ENCODE measurements around the gene OPN4.

OPN4 gene

GRCh38 chr10:86699541-86699940 lies 45.2 kb downstream of the OPN4 start:
- Histone ChIP-seq H3F3A (ENCODE audit: low read depth) (no peaks in the 10 kb centered on the region), H3K36me3 (ENCODE audit: insufficient read depth, low read length) (no peaks in the 10 kb centered on the region), H3K27me3 (ENCODE audit: insufficient read depth, low read length, poor library complexity, severe bottlenecking) (no peaks in the 10 kb centered on the region), H4K20me1 (ENCODE audit: insufficient read depth, low read length, poor library complexity, severe bottlenecking) (no peaks in the 10 kb centered on the region), H3K9me2 (replicated peaks; ENCODE audit: low read depth, low read length) (no peaks in the 10 kb centered on the region), H3K4me1 (ENCODE audit: insufficient read depth, low read length, poor library complexity, severe bottlenecking) (no peaks in the 10 kb centered on the region), H3K4me3 (ENCODE audit: low read length, poor library complexity, severe bottlenecking) (no peak overlapping the region), H3K79me2 (ENCODE audit: insufficient read depth, low read length) (no peaks in the 10 kb centered on the region), H3K4me2 (ENCODE audit: low read depth, low read length, poor library complexity, severe bottlenecking) (no peak overlapping the region), H3K9ac (ENCODE audit: low read depth, low read length, poor library complexity, severe bottlenecking) (no peak overlapping the region), H3K9me3 (ENCODE audit: insufficient read depth, low read depth, low read length) (no peaks in the 10 kb centered on the region), H2AFZ (ENCODE audit: low read length) (no peak overlapping the region)
- TF ChIP-seq EZH2phosphoT487 (IDR thresholded peaks at IDR 0.05; ENCODE audit: borderline replicate concordance) (no peak), CTCF (conservative IDR thresholded peaks at IDR 0.05; ENCODE audit: low read length) (no peak)

- TF ChIP-seq EZH2phosphoT487 (IDR thresholded peaks at IDR 0.05; ENCODE audit: borderline replicate concordance) (no peak), CTCF (conservative IDR thresholded peaks at IDR 0.05; ENCODE audit: low read length) (no peak)
- Histone ChIP-seq H3K36me3 (ENCODE audit: insufficient read depth, low read length) (no peaks in the 10 kb centered on the region), H3K79me2 (ENCODE audit: insufficient read depth, low read length) (no peaks in the 10 kb centered on the region), H3K9me2 (replicated peaks; ENCODE audit: low read depth, low read length) (no peaks in the 10 kb centered on the region), H3F3A (ENCODE audit: low read depth) (no peaks in the 10 kb centered on the region), H3K4me2 (ENCODE audit: low read depth, low read length, poor library complexity, severe bottlenecking) (no peak overlapping the region), H3K27me3 (ENCODE audit: insufficient read depth, low read length, poor library complexity, severe bottlenecking) (no peaks in the 10 kb centered on the region), H3K4me3 (ENCODE audit: low read length, poor library complexity, severe bottlenecking) (no peak overlapping the region), H3K9me3 (ENCODE audit: insufficient read depth, low read depth, low read length) (no peaks in the 10 kb centered on the region), H4K20me1 (ENCODE audit: insufficient read depth, low read length, poor library complexity, severe bottlenecking) (no peaks in the 10 kb centered on the region), H3K4me1 (ENCODE audit: insufficient read depth, low read length, poor library complexity, severe bottlenecking) (no peaks in the 10 kb centered on the region), H3K9ac (ENCODE audit: low read depth, low read length, poor library complexity, severe bottlenecking) (no peak overlapping the region), H2AFZ (ENCODE audit: low read length) (no peak overlapping the region)
Measured at GRCh38 chr10:86699991-86700840, 45.9 kb downstream of the OPN4 start.

DNA sequence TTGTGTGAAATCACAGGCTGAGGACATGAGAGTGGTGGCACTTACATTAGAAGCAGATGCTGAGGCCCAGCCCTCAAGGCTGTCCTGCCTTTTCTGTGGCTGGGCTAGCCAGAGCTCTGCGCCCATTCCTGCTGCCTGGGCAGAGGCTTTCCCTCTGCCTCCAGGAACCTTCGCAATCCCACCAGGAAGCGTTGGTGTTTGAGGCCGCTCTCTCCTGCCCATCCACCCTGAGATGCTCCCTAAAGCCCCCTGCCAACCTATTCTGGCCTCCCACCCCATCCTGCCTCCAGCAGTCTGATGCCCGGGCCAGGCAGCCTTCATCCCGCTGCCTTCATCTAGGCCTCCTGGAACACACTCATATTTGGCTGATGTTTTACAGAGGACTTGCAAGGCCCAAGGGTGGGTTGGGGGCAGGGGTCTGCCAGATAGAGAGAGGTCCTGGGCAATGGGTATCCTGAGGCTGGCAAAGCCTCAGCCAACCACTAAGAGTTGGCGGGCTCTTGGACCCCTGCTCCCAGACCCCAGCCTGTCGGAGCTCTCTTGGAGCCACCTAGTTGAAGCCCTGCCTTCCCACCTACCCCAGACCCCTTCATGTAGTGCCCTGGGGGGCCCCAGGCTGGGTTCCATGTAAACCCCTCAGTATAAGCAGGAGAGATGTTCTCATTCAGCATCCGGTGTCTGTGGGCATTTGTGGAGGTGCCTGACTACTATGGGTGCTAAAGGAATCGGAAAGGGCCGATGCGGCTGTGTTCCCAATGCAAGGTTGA lies 46.7 kb downstream of the OPN4 start:
- H3K27me3 ChIP-seq (ENCODE audit: insufficient read depth, low read length, poor library complexity, severe bottlenecking), result no peaks in the 10 kb centered on the region
- H4K20me1 ChIP-seq (ENCODE audit: insufficient read depth, low read length, poor library complexity, severe bottlenecking), result no peaks in the 10 kb centered on the region
- no peaks in the 10 kb centered on the region for H3K79me2 ChIP-seq (ENCODE audit: insufficient read depth, low read length)
- no peak overlapping the region for H3K9ac ChIP-seq (ENCODE audit: low read depth, low read length, poor library complexity, severe bottlenecking)
- no peaks in the 10 kb centered on the region for H3K4me1 ChIP-seq (ENCODE audit: insufficient read depth, low read length, poor library complexity, severe bottlenecking)
- H3K36me3 ChIP-seq (ENCODE audit: insufficient read depth, low read length), result no peaks in the 10 kb centered on the region
- H3K9me2 ChIP-seq (replicated peaks; ENCODE audit: low read depth, low read length), result no peaks in the 10 kb centered on the region
- H3K9me3 ChIP-seq (ENCODE audit: insufficient read depth, low read depth, low read length), result no peaks in the 10 kb centered on the region
- no peak overlapping the region for H2AFZ ChIP-seq (ENCODE audit: low read length)
- TF ChIP-seq CTCF (conservative IDR thresholded peaks at IDR 0.05; ENCODE audit: low read length), result no peak
- no peak for TF ChIP-seq EZH2phosphoT487 (IDR thresholded peaks at IDR 0.05; ENCODE audit: borderline replicate concordance)
- no peak overlapping the region for H3K4me3 ChIP-seq (ENCODE audit: low read length, poor library complexity, severe bottlenecking)
- no peaks in the 10 kb centered on the region for H3F3A ChIP-seq (ENCODE audit: low read depth)
- H3K4me2 ChIP-seq (ENCODE audit: low read depth, low read length, poor library complexity, severe bottlenecking), result no peak overlapping the region
